BE2C (cell line): ENCODE measurements around the gene ALK.

Experiments used
- DNase-seq: peaks from one replicate; pipeline ENCODE4 v3.0.0-alpha.2; 2020
- H3K27me3 ChIP-seq: fragments of 250-450 bp; sonication (Bioruptor Pico); 2 replicates; pipeline ENCODE4 v1.5.1; 2020; ENCODE audit warnings: mild to moderate bottlenecking
- H3K36me3 ChIP-seq: fragments of 250-450 bp; sonication (Bioruptor Pico); 2 replicates; pipeline ENCODE4 v1.5.1; 2020; ENCODE audit warnings: mild to moderate bottlenecking
- H3K4me1 ChIP-seq: fragments of 250-450 bp; sonication (Bioruptor Pico); 2 replicates; pipeline ENCODE4 v1.5.1; 2020
- H3K4me3 ChIP-seq: 2 replicates; pipeline ENCODE4 v1.5.1; 2011; ENCODE audit warnings: low read depth, low read length
- H3K9me3 ChIP-seq: fragments of 250-450 bp; sonication (Bioruptor Pico); 2 replicates; pipeline ENCODE4 v1.5.1; 2020
- TF ChIP-seq, protein P1 (sequence below): IDR thresholded peaks from 2 replicates; pipeline ENCODE4 v1.5.1; 2012; ENCODE audit warnings: mild to moderate bottlenecking, low read depth, low read length

ALK gene

DNA sequence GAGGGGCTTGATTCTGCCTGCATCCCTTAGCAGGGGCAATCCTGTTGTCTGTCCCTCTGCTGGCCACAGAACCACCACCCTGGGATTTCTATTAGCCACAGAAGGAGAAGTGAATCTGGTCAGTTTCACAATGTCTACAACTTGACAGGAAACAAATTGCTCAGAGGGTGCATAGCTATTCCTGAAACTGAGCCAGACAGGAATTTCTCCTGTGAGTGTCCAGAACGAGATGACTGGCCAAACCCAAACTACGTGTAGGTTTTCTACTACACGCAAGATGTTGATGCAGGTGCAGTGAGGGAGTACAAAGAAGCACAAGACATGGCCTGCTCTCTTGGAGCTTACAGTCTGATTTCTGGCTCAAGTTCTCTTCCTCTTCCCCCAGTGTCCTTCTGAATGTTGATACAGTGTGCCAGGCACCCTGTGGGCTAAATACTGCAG is 604.3 kb downstream of the ALK start:
- H3K9me3 ChIP-seq, result no peaks in the 10 kb centered on the region
- no peak for DNase-seq
- peaks cover 11% of the 10 kb centered on the region for H3K4me1 ChIP-seq
- no peaks in the 10 kb centered on the region for H3K27me3 ChIP-seq
- H3K4me3 ChIP-seq, result no peak overlapping the region
- H3K36me3 ChIP-seq, result no peaks in the 10 kb centered on the region
- TF ChIP-seq, protein P1, sequence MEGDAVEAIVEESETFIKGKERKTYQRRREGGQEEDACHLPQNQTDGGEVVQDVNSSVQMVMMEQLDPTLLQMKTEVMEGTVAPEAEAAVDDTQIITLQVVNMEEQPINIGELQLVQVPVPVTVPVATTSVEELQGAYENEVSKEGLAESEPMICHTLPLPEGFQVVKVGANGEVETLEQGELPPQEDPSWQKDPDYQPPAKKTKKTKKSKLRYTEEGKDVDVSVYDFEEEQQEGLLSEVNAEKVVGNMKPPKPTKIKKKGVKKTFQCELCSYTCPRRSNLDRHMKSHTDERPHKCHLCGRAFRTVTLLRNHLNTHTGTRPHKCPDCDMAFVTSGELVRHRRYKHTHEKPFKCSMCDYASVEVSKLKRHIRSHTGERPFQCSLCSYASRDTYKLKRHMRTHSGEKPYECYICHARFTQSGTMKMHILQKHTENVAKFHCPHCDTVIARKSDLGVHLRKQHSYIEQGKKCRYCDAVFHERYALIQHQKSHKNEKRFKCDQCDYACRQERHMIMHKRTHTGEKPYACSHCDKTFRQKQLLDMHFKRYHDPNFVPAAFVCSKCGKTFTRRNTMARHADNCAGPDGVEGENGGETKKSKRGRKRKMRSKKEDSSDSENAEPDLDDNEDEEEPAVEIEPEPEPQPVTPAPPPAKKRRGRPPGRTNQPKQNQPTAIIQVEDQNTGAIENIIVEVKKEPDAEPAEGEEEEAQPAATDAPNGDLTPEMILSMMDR, result no peak

DNA sequence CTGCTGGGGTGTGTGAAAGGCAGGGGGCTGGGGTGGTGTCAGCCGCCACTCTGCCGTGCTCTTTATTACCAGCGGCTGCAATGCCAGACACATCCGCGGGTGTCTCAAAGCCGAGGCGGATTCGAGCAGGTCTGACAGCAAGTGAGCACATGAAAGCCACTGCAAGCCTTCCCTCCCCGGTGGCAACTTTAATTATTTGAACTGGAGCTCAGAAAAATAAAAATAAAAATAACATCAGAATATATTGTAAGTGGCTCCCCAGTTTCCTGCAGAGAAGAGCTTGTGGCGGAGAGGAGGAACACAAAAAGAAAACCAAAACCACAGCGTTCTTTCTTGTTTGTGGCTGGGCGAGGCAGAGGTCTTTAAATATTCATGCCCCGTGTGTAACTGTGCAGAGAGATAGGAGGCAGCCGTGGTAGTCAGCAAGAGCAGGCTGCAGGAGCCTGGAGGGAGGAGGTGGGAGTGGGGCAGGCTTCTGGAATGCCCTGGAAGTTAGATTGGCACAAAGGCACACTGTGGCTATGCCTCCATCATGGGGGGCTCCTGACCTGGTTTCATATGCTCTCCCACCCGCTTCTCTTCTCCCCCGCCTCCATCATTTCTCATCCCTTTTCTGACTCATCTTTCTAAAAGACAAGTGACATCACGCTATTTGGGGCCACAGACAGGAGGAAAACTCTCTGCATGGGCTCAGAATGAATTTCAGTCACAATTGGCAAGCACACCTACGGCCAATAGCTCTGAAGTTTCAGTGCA is 606.4 kb downstream of the ALK start:
- no peaks in the 10 kb centered on the region for H3K36me3 ChIP-seq
- peaks cover 22% of the 10 kb centered on the region for H3K4me1 ChIP-seq
- DNase-seq, result peak; percentile 66
- H3K27me3 ChIP-seq, result no peaks in the 10 kb centered on the region
- no peaks in the 10 kb centered on the region for H3K9me3 ChIP-seq
- no peak overlapping the region for H3K4me3 ChIP-seq
- TF ChIP-seq, protein P1, result peak; percentile 40

DNA sequence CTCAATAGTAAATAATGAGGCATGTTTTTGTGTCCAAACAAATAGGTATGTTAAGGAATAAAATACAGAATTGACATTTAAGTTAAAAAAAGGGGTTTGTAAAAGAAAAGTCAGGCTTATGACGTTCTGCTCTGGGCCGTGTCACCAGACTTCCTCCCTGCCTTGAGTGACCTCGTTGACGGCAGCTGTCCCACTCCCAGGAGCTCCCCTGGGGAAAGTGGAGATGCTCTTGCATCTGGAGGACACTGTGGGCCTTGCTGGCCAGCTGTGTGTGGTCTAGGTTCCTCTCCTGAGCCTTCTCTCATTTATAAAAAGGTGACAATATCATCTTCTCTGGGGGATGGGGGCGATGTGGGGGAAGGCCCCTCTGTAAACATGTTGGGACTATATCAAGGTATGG is 609.9 kb downstream of the ALK start:
- Histone ChIP-seq H3K4me3 (no peak overlapping the region), H3K36me3 (no peaks in the 10 kb centered on the region), H3K9me3 (no peaks in the 10 kb centered on the region), H3K27me3 (no peaks in the 10 kb centered on the region), H3K4me1 (peaks cover 34% of the 10 kb centered on the region)
- DNase-seq, result no peak
- TF ChIP-seq, protein P1, result no peak

DNA sequence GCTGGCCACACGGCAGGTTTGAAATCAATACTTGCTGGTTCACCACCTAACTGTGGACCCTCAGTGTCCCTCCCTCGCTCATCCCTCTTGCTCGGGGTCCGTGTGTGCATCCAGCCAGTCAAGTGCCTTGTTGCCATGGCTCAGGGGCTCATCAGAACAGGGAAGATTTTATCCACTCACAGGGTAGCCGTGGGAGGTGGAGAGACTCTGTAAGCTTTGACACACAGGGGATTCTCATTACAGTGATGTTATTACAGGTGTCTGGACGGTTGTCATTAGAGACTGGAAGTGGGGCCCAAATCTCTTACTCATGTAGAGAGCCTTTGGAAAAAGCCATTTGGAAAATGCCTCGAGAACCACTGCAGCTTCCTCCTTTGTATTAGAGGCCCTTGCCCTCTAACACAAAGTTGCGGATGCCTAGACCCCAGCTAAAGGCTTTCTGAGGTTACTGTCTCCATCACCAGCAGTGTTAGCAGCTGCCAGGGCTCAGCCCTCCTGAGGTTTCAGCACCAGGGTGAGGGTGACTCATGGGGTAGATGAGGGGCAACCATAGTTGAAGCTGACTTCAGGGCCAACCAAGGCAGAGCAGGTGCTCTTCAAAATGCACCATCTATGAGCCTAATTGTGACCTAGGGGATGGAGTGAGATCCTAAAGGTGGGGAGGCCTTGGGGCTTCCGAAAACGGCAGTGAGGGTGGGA is 610.6 kb downstream of the ALK start:
- Histone ChIP-seq H3K27me3 (no peaks in the 10 kb centered on the region), H3K4me3 (no peak overlapping the region), H3K36me3 (no peaks in the 10 kb centered on the region), H3K4me1 (peaks cover 34% of the 10 kb centered on the region), H3K9me3 (no peaks in the 10 kb centered on the region)
- no peak for DNase-seq
- TF ChIP-seq, protein P1, result no peak

DNA sequence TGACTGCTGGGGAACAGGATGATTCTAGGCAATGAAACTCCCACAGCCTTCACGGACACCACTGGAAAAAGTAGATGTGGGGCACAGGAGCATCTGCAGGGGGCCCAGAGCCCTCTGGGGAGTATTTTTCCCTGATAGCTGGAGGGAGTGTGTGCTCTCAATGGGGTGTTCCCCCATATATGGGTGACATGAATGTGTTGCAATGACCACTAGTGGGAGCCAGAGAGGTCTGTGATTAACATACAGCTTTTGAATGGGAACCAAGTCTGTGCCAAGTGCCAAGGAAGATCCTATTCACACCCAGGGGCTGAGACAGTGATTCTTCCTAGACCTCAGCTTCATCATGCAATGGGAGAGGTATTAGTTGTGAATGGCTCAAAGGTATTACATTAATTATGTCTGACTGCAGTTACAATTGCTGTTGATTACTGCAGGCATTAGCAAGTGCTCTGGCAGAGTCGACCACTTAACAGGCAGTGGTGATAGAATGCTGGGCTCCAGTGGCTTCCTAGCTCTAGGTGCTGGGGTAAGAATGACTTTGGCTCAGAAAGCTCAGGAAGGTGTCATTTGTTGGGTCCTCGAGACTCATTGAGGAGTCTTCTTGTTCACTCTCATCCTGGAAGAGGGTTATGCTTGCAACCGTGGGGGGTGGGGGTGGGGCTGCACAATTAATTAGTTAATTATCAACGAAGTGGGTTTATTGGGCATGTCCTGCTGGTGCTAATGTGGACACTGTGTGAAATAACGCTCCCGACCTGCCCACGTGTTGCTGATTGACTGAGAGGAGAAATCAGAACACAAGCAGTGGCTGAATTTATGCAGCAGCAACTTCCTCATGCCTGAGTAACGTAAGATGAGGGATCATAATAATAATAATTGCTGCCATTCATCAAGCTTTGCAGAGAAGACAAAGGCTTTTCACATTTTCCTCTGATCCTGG is 612.0 kb downstream of the ALK start:
- H3K36me3 ChIP-seq, result no peaks in the 10 kb centered on the region
- H3K27me3 ChIP-seq, result no peaks in the 10 kb centered on the region
- H3K4me1 ChIP-seq, result peaks cover 32% of the 10 kb centered on the region
- TF ChIP-seq, protein P1, result peak; percentile 98
- H3K4me3 ChIP-seq, result peak overlapping the region; percentile 31
- no peaks in the 10 kb centered on the region for H3K9me3 ChIP-seq
- DNase-seq, result peak; percentile 84
